ENCODE measurements around the gene KRT79.

KRT79 gene

GRCh38 chr12:52771505-52771904 lies 62.6 kb downstream of the KRT79 start:
- DNase-seq (ENCODE audit: insufficient read length, low spot score) (no peak), FAIRE-seq (no peak)
- TF ChIP-seq POLR2A (IDR thresholded peaks at IDR 0.05; ENCODE audit: low read depth, low read length), result no peak
